Karpas-422 (cell line): ENCODE data around the gene DPH1. TPM values are rescaled to one million over a fixed set of nuclear protein-coding genes. Genes with fewer than 3 reads are reported as not detected.

Experiments
- DNase-seq: peaks from one replicate; pipeline ENCODE4 v3.0.0-alpha.2; 2015
- H2AFZ ChIP-seq: fragments of 200-600 bp; sonication (generic); 2 replicates; pipeline ENCODE4 v1.6.1; 2014; ENCODE audit warnings: antibody characterized with exemption, low read length, mixed read lengths
- H3K27ac ChIP-seq: fragments of 200-600 bp; sonication (generic); 2 replicates; pipeline ENCODE4 v1.5.1; 2014; ENCODE audit warnings: mild to moderate bottlenecking, low read length, moderate library complexity
- H3K27me3 ChIP-seq: fragments of 200-600 bp; sonication (generic); 2 replicates; pipeline ENCODE4 v1.6.1; 2014; ENCODE audit warnings: low read length, mixed read lengths
- H3K36me3 ChIP-seq: fragments of 200-600 bp; sonication (generic); 2 replicates; pipeline ENCODE4 v1.6.1; 2014; ENCODE audit warnings: low read length, mixed read lengths; ENCODE audit not compliant: insufficient read depth
- H3K4me1 ChIP-seq: fragments of 200-600 bp; sonication (generic); 2 replicates; pipeline ENCODE4 v1.6.1; 2014; ENCODE audit warnings: mild to moderate bottlenecking, low read length, mixed read lengths
- H3K4me2 ChIP-seq: fragments of 200-600 bp; sonication (generic); 2 replicates; pipeline ENCODE4 v1.6.1; 2014; ENCODE audit warnings: low read length, low read depth, mild to moderate bottlenecking; ENCODE audit not compliant: poor library complexity, severe bottlenecking
- H3K4me3 ChIP-seq: fragments of 200-600 bp; sonication (generic); 2 replicates; pipeline ENCODE4 v1.5.1; 2014; ENCODE audit warnings: mild to moderate bottlenecking, antibody characterized with exemption, low read length, mixed read lengths
- H3K79me2 ChIP-seq: fragments of 200-600 bp; sonication (generic); 2 replicates; pipeline ENCODE4 v1.6.1; 2014; ENCODE audit warnings: mild to moderate bottlenecking, low read length, mixed read lengths
- H3K9ac ChIP-seq: fragments of 200-600 bp; sonication (generic); 2 replicates; pipeline ENCODE4 v1.6.0; 2014; ENCODE audit warnings: low read length
- H3K9me2 ChIP-seq: fragments of 200-600 bp; sonication (generic), shearing (Covaris generic); replicated peaks from 2 replicates; pipeline ENCODE4 v1.6.0; 2014; ENCODE audit warnings: mild to moderate bottlenecking, low read length, moderate library complexity; ENCODE audit not compliant: insufficient read depth
- H3K9me3 ChIP-seq: fragments of 300-700, 200-600 bp; sonication (generic); 2 replicates; pipeline ENCODE4 v1.6.1; 2014; ENCODE audit warnings: low read length, mixed read lengths
- H4K20me1 ChIP-seq: fragments of 200-600 bp; sonication (generic); 2 replicates; pipeline ENCODE4 v1.6.1; 2014; ENCODE audit warnings: mild to moderate bottlenecking, antibody characterized with exemption, low read length, low read depth; ENCODE audit not compliant: insufficient read depth
- total RNA-seq: library from RNA; depleted of rRNA; stranded (reverse); fragments of >200 nt; shearing (Covaris generic); gene quantifications from 2 replicates; pipeline ENCODE4 v1.2.3, GENCODE V29; 2014; ENCODE audit warnings: low replicate concordance

The DPH1 gene
- total RNA-seq, 1 experiment from 2014 or later, result 37.5 TPM

DNA sequence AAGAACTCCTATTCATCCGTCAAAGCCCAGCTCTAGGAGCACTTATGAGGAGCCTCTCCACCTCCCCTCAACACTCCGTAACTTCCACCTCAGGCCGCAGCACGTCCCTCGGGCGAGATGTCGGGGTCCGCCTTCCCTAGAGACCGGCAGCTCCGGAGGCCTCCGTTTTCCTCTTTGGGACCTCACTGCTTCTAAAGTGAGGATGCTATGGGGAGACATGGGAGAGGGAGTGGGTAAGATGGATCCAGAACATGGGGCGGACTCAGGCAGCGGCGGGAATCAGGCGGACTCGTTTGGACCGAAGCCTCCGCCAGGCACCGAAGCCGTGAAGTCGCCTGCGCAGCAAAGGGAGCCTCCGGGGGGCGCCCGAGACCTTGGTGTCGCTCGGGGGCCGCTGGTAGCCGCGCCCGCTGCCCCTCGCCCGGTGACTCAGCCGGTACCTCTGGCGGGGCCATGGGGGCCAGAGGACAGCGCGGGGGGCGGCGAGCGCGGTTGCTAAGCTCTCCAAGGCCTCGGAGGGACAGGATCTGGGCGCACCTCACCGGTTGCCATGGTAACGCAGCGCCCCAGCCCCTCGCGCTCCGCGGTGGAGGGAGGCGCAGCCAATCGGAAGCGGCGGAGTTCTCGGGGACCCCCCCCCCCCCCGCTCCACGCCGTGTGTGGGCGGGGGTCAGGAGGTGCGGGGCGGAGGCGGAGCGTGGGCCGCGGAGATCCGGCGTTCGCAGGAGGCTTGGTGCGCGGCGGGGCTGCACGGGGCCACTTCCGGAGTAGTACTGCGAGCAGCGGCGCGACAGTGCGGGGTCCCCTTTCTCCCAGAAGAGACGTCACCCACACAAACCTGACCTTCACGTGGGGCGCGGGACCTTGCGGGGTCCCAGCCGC is 23.7 kb downstream of the DPH1 start:
- Histone ChIP-seq H3K79me2 (no peaks in the 10 kb centered on the region), H3K4me3 (peak overlapping the region; percentile 85), H3K4me2 (peak overlapping the region; percentile 98), H3K9ac (peak overlapping the region; percentile 66), H3K36me3 (no peaks in the 10 kb centered on the region), H4K20me1 (peaks cover 10% of the 10 kb centered on the region; the same call in 1 of the 2 replicates), H2AFZ (peak overlapping the region; percentile 54), H3K27ac (no peak overlapping the region), H3K4me1 (peaks cover 56% of the 10 kb centered on the region), H3K9me3 (no peaks in the 10 kb centered on the region), H3K9me2 (no peaks in the 10 kb centered on the region), H3K27me3 (no peaks in the 10 kb centered on the region)
- DNase-seq, result peak; percentile 92

DNA sequence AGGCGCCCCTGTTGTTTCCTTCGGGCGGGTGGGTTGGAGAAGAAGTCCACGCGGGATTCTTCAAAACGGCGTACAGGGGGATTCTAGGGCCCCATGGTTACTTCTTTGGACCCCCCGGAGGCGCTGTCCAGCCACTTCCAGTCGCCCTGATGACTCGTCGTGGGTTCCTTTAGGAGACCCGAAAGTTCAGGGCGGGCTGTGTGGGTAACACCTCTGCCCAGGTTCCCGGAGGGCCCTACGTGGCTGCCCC is 24.2 kb downstream of the DPH1 start:
- peaks cover 13% of the 10 kb centered on the region; the same call in 1 of the 2 replicates for H4K20me1 ChIP-seq
- H3K27ac ChIP-seq, result no peak overlapping the region
- no peak for DNase-seq
- H3K79me2 ChIP-seq, result no peaks in the 10 kb centered on the region
- peak overlapping the region; percentile 54 for H2AFZ ChIP-seq
- H3K4me3 ChIP-seq, result peak overlapping the region; percentile 85
- H3K9me2 ChIP-seq, result no peaks in the 10 kb centered on the region
- no peaks in the 10 kb centered on the region for H3K9me3 ChIP-seq
- H3K9ac ChIP-seq, result peak overlapping the region; percentile 66
- peaks cover 56% of the 10 kb centered on the region for H3K4me1 ChIP-seq
- peak overlapping the region; percentile 98 for H3K4me2 ChIP-seq
- no peaks in the 10 kb centered on the region for H3K27me3 ChIP-seq
- no peaks in the 10 kb centered on the region for H3K36me3 ChIP-seq

DNA sequence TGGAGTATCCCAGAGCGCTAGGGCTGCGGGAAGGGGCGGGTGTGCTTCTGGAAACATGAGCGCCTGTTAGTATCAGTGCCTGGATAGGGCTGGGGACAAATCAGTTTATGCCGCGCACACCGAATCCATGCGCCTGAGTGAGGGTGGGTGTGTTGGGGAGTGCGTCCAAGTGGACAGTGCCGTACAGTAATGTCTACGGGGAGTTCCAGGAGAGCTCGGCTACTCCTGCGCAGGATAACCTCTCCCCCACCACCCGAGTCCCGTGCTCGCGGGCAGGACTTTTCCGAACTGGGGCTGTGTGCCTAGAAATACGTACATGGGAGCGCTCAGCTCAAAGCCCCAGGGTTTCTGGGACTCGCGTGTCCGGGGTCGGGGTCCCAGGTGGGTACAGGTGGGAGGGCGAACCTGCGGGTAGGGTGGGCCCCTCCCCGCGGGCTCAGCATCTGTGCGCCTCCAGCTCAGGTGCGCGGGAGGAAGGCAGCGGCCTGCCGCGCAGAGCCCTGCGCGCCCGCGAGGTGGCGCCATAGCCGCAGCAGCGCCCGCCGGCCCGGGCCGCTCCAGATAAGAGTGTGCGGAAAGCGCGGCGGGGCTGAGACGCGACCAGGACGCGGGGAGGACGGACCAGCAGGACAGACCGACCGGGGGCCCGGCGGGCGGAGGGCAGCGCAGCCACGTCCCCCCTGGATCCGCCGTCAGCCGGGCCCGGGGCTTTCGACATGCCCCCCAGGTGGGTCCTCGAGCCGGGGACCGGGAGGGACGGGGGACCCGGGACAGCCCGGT is 24.7 kb downstream of the DPH1 start, which contains the start of gene HIC1:
Gene HIC1, plus strand, starts transcription at position 592 of the 780 bp plus-strand sequence. CDS start 1,588 bp downstream, outside the sequence.
- Histone ChIP-seq H3K4me2 (peak within 1 kb of the TSS; percentile 98), H3K4me1 (peaks cover 54% of the 10 kb centered on the region)
- peak; percentile 91 for DNase-seq

DNA sequence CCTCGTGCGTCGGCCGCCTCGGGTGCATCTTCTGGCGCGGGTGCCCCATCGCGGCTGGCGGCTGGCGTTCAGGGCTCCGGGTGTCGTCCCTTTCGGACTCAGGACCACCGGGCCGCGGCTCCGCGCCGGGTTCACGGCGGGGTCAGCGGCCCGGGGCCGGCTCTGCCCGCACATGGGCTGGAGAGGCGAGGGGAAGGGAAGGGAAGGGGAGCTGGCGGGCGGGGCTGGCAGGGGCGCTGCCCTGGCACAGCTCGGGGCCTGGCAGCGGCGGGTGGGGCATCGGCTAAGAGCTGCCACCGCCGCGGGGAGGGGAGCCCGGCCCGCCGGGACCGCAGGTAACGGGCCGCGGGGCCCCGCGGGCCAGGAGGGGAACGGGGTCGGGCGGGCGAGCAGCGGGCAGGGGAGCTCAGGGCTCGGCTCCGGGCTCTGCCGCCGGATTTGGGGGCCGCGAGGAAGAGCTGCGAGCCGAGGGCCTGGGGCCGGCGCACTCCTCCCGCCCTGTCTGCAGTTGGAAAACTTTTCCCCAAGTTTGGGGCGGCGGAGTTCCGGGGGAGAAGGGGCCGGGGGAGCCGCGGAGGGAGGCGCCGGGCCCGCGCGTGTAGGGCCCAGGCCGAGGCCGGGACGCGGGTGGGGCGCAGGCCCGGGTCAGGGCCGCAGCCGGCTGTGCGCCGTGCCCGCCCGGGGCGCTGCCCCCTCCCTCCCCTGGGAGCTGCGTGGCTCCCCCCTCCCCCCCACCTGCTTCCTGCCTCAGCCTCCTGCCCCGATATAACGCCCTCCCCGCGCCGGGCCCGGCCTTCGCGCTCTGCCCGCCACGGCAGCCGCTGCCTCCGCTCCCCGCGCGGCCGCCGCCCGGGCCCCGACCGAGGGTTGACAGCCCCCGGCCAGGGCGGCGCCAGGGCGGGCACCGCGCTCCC is 25.6 kb downstream of the DPH1 start:
- H3K4me2 ChIP-seq, result peak overlapping the region; percentile 98
- peaks cover 24% of the 10 kb centered on the region; the same call in 1 of the 2 replicates for H4K20me1 ChIP-seq
- H3K4me1 ChIP-seq, result peaks cover 50% of the 10 kb centered on the region
- peak; percentile 71 for DNase-seq
- peak overlapping the region; percentile 85 for H3K4me3 ChIP-seq
- no peak overlapping the region; the same call in 1 of the 2 replicates for H2AFZ ChIP-seq
- no peaks in the 10 kb centered on the region for H3K9me3 ChIP-seq
- H3K27ac ChIP-seq, result no peak overlapping the region
- peak overlapping the region; percentile 66 for H3K9ac ChIP-seq
- H3K36me3 ChIP-seq, result no peaks in the 10 kb centered on the region; the same call in 1 of the 2 replicates
- H3K27me3 ChIP-seq, result no peaks in the 10 kb centered on the region
- no peaks in the 10 kb centered on the region for H3K9me2 ChIP-seq
- no peaks in the 10 kb centered on the region for H3K79me2 ChIP-seq

More for the DNA sequence above, 24.7 kb downstream of the DPH1 start, which contains the start of gene HIC1:
- no peak within 1 kb of the TSS for H3K27ac ChIP-seq
- no peaks in the 10 kb centered on the region for H3K36me3 ChIP-seq
- H2AFZ ChIP-seq, result peak within 1 kb of the TSS; percentile 54
- peak within 1 kb of the TSS; percentile 66 for H3K9ac ChIP-seq
- peaks cover 18% of the 10 kb centered on the region; the same call in 1 of the 2 replicates for H4K20me1 ChIP-seq
- H3K27me3 ChIP-seq, result no peaks in the 10 kb centered on the region
- H3K9me2 ChIP-seq, result no peaks in the 10 kb centered on the region
- peak within 1 kb of the TSS; percentile 85 for H3K4me3 ChIP-seq
- H3K79me2 ChIP-seq, result no peaks in the 10 kb centered on the region
- no peaks in the 10 kb centered on the region for H3K9me3 ChIP-seq

GRCh38 chr17:2056206-2057174 is 26.5 kb downstream of the DPH1 start:
- Histone ChIP-seq H3K4me3 (peak overlapping the region; percentile 58; the same call in 1 of the 2 replicates), H3K4me1 (peaks cover 40% of the 10 kb centered on the region), H3K4me2 (peak overlapping the region; percentile 98), H2AFZ (no peak overlapping the region), H3K36me3 (no peaks in the 10 kb centered on the region; the same call in 1 of the 2 replicates), H3K9me2 (no peaks in the 10 kb centered on the region), H3K9ac (peak overlapping the region; percentile 66), H3K27me3 (no peaks in the 10 kb centered on the region), H3K27ac (no peak overlapping the region), H3K9me3 (no peaks in the 10 kb centered on the region), H3K79me2 (no peaks in the 10 kb centered on the region), H4K20me1 (peaks cover 25% of the 10 kb centered on the region; the same call in 1 of the 2 replicates)
- DNase-seq, result peak; percentile 57

GRCh38 chr17:2057175-2057759 is 27.3 kb downstream of the DPH1 start:
- no peak overlapping the region for H3K9ac ChIP-seq
- H3K4me3 ChIP-seq, result no peak overlapping the region
- no peaks in the 10 kb centered on the region for H3K27me3 ChIP-seq
- no peaks in the 10 kb centered on the region; the same call in 1 of the 2 replicates for H3K36me3 ChIP-seq
- no peak overlapping the region for H3K27ac ChIP-seq
- H3K79me2 ChIP-seq, result no peaks in the 10 kb centered on the region
- no peaks in the 10 kb centered on the region for H3K9me3 ChIP-seq
- no peak for DNase-seq
- H3K9me2 ChIP-seq, result no peaks in the 10 kb centered on the region
- H3K4me2 ChIP-seq, result no peak overlapping the region
- peaks cover 25% of the 10 kb centered on the region; the same call in 1 of the 2 replicates for H4K20me1 ChIP-seq
- no peak overlapping the region for H2AFZ ChIP-seq
- peaks cover 40% of the 10 kb centered on the region for H3K4me1 ChIP-seq
